ENCODE measurements around the gene SLC29A4.

DNA sequence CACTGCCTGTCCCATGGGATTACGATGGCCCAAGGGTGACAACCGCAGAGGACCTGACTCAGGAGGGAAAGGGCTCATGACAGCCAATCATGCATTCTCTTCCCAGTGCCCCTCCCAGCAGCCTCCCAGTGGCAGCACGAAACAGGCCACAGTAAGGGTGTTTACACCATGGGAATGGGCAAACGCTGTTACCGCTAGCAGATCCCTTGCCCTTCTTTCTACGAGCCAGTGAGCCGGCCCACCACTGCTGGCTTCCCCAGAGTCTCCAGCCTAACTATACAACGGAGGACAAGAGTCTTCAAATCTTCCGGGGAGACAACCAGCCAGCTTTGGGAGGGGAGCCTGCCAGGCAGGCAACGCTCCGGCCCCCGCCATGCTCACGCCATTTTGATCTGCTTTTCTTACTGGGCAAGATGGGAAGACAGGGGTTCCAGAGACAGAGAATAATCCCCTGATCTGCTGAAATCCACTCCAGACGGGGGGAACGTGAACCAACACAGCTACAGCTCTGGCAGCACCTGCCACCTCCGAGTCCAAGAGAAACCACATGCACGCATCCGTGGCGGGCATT, 69.8 kb downstream of the SLC29A4 start:
- TF ChIP-seq, protein P1, sequence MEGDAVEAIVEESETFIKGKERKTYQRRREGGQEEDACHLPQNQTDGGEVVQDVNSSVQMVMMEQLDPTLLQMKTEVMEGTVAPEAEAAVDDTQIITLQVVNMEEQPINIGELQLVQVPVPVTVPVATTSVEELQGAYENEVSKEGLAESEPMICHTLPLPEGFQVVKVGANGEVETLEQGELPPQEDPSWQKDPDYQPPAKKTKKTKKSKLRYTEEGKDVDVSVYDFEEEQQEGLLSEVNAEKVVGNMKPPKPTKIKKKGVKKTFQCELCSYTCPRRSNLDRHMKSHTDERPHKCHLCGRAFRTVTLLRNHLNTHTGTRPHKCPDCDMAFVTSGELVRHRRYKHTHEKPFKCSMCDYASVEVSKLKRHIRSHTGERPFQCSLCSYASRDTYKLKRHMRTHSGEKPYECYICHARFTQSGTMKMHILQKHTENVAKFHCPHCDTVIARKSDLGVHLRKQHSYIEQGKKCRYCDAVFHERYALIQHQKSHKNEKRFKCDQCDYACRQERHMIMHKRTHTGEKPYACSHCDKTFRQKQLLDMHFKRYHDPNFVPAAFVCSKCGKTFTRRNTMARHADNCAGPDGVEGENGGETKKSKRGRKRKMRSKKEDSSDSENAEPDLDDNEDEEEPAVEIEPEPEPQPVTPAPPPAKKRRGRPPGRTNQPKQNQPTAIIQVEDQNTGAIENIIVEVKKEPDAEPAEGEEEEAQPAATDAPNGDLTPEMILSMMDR (conservative IDR thresholded peaks at IDR 0.05; ENCODE audit: low read depth, low read length): no peak
- no peak for TF ChIP-seq EZH2phosphoT487 (IDR thresholded peaks at IDR 0.05; ENCODE audit: borderline replicate concordance, low read length)

All from PC-3 (cell line).